Measurements from ENCODE around the gene RPS6KA5. TPM values are rescaled to one million over a fixed set of nuclear protein-coding genes. Genes with fewer than 3 reads are reported as not detected.
A peak's percentile ranks its signal among the peaks of the same experiment; 100 is the strongest.

The RPS6KA5 gene
- total RNA-seq, 3 donors from 2014 or later: 17.3 to 19.5 (median 19.4) TPM

- H3K36me3 Mint-ChIP-seq (ENCODE audit: insufficient read depth): no peaks in the 10 kb centered on the region
- H3K4me1 Mint-ChIP-seq (ENCODE audit: low read depth): peaks cover 11% of the 10 kb centered on the region
- peaks cover 2% of the 10 kb centered on the region for H3K27me3 Mint-ChIP-seq (ENCODE audit: low read depth)
- H3K9me3 Mint-ChIP-seq: no peaks in the 10 kb centered on the region
- ATAC-seq: no peak
- H3K4me3 Mint-ChIP-seq: no peak overlapping the region
- no peak for DNase-seq
These were observed 24.1 kb upstream of the RPS6KA5 start for GRCh38 chr14:91084516-91084915.

- DNase-seq: no peak
- no peak for ATAC-seq
- no peaks in the 10 kb centered on the region for H3K9me3 Mint-ChIP-seq
- H3K4me3 Mint-ChIP-seq: no peak overlapping the region
- H3K27me3 Mint-ChIP-seq (ENCODE audit: low read depth): peaks cover 2% of the 10 kb centered on the region
- H3K36me3 Mint-ChIP-seq (ENCODE audit: insufficient read depth): no peaks in the 10 kb centered on the region
- H3K4me1 Mint-ChIP-seq (ENCODE audit: low read depth): peaks cover 23% of the 10 kb centered on the region
These were observed 21.8 kb upstream of the RPS6KA5 start for GRCh38 chr14:91082282-91082681.

- DNase-seq: no peak
- Mint-ChIP-seq H3K4me3 (no peak overlapping the region), H3K36me3 (ENCODE audit: insufficient read depth) (no peaks in the 10 kb centered on the region), H3K4me1 (ENCODE audit: low read depth) (peaks cover 34% of the 10 kb centered on the region), H3K27me3 (ENCODE audit: low read depth) (no peaks in the 10 kb centered on the region), H3K9me3 (no peaks in the 10 kb centered on the region)
- no peak for ATAC-seq
These were observed 19.6 kb upstream of the RPS6KA5 start for GRCh38 chr14:91080071-91080470.

- peak overlapping the region; percentile 12 for H3K4me3 Mint-ChIP-seq
- ATAC-seq (peak; percentile 96), DNase-seq (peak; percentile 26)
- no peaks in the 10 kb centered on the region for H3K36me3 Mint-ChIP-seq (ENCODE audit: insufficient read depth)
- H3K9me3 Mint-ChIP-seq: no peaks in the 10 kb centered on the region
- peaks cover 36% of the 10 kb centered on the region for H3K4me1 Mint-ChIP-seq (ENCODE audit: low read depth)
- no peaks in the 10 kb centered on the region for H3K27me3 Mint-ChIP-seq (ENCODE audit: low read depth)
These were observed 17.8 kb upstream of the RPS6KA5 start for GRCh38 chr14:91078095-91078737.

GRCh38 chr14:91075553-91075952 lies 15.1 kb upstream of the RPS6KA5 start:
- peaks cover 36% of the 10 kb centered on the region for H3K4me1 Mint-ChIP-seq (ENCODE audit: low read depth)
- no peak overlapping the region for H3K4me3 Mint-ChIP-seq
- H3K36me3 Mint-ChIP-seq (ENCODE audit: insufficient read depth): peaks cover under 1% of the 10 kb centered on the region
- H3K9me3 Mint-ChIP-seq: no peaks in the 10 kb centered on the region
- no peak for ATAC-seq
- no peaks in the 10 kb centered on the region for H3K27me3 Mint-ChIP-seq (ENCODE audit: low read depth)
- no peak for DNase-seq

GRCh38 chr14:91070572-91070971 lies 10.1 kb upstream of the RPS6KA5 start:
- Mint-ChIP-seq H3K9me3 (no peaks in the 10 kb centered on the region), H3K4me3 (no peak overlapping the region), H3K4me1 (ENCODE audit: low read depth) (peaks cover 44% of the 10 kb centered on the region), H3K36me3 (ENCODE audit: insufficient read depth) (peaks cover 2% of the 10 kb centered on the region), H3K27me3 (ENCODE audit: low read depth) (no peaks in the 10 kb centered on the region)
- DNase-seq (no peak), ATAC-seq (no peak)

- Mint-ChIP-seq H3K9me3 (peaks cover 3% of the 10 kb centered on the region), H3K36me3 (ENCODE audit: insufficient read depth) (peaks cover 3% of the 10 kb centered on the region), H3K27me3 (ENCODE audit: low read depth) (no peaks in the 10 kb centered on the region), H3K4me1 (ENCODE audit: low read depth) (peaks cover 60% of the 10 kb centered on the region), H3K4me3 (no peak overlapping the region)
- DNase-seq: no peak
- peak in 1 of 2 donors; percentile 25 for ATAC-seq
These were observed 8.2 kb upstream of the RPS6KA5 start for GRCh38 chr14:91068642-91069041.

GRCh38 chr14:91067186-91067585 lies 6.7 kb upstream of the RPS6KA5 start:
- H3K27me3 Mint-ChIP-seq (ENCODE audit: low read depth): no peaks in the 10 kb centered on the region

GRCh38 chr14:91065266-91065665 lies 4.8 kb upstream of the RPS6KA5 start:
- no peak for ATAC-seq

More at GRCh38 chr14:91067186-91067585, 6.7 kb upstream of the RPS6KA5 start:
- peaks cover 3% of the 10 kb centered on the region for H3K36me3 Mint-ChIP-seq (ENCODE audit: insufficient read depth)
- ATAC-seq (peak; percentile 39 to 53), DNase-seq (peak; percentile 25)
- peaks cover 3% of the 10 kb centered on the region for H3K9me3 Mint-ChIP-seq
- H3K4me1 Mint-ChIP-seq (ENCODE audit: low read depth): peaks cover 71% of the 10 kb centered on the region
- H3K4me3 Mint-ChIP-seq: no peak overlapping the region

GRCh38 chr14:91063119-91063518 lies 2.7 kb upstream of the RPS6KA5 start:
- ATAC-seq (no peak), DNase-seq (no peak)
- Mint-ChIP-seq H3K27me3 (ENCODE audit: low read depth) (no peaks in the 10 kb centered on the region), H3K9me3 (peaks cover 3% of the 10 kb centered on the region), H3K4me1 (ENCODE audit: low read depth) (peaks cover 64% of the 10 kb centered on the region), H3K4me3 (no peak overlapping the region), H3K36me3 (ENCODE audit: insufficient read depth) (peaks cover 2% of the 10 kb centered on the region)

More at GRCh38 chr14:91065266-91065665, 4.8 kb upstream of the RPS6KA5 start:
- peaks cover 69% of the 10 kb centered on the region for H3K4me1 Mint-ChIP-seq (ENCODE audit: low read depth)
- H3K9me3 Mint-ChIP-seq: peaks cover 3% of the 10 kb centered on the region
- DNase-seq: no peak
- H3K27me3 Mint-ChIP-seq (ENCODE audit: low read depth): no peaks in the 10 kb centered on the region
- H3K36me3 Mint-ChIP-seq (ENCODE audit: insufficient read depth): peaks cover 1% of the 10 kb centered on the region
- no peak overlapping the region for H3K4me3 Mint-ChIP-seq

GRCh38 chr14:91062600-91062999 lies 2.2 kb upstream of the RPS6KA5 start:
- Mint-ChIP-seq H3K27me3 (ENCODE audit: low read depth) (no peaks in the 10 kb centered on the region), H3K4me3 (no peak overlapping the region), H3K4me1 (ENCODE audit: low read depth) (peaks cover 64% of the 10 kb centered on the region), H3K9me3 (peaks cover 3% of the 10 kb centered on the region), H3K36me3 (ENCODE audit: insufficient read depth) (peaks cover 6% of the 10 kb centered on the region)
- no peak for DNase-seq
- ATAC-seq: no peak

- Mint-ChIP-seq H3K36me3 (ENCODE audit: insufficient read depth) (peaks cover 8% of the 10 kb centered on the region), H3K9me3 (peaks cover 3% of the 10 kb centered on the region), H3K4me1 (ENCODE audit: low read depth) (peaks cover 55% of the 10 kb centered on the region), H3K27me3 (ENCODE audit: low read depth) (no peaks in the 10 kb centered on the region), H3K4me3 (no peak overlapping the region)
- DNase-seq (no peak), ATAC-seq (no peak)
These were observed 831 bp upstream of the RPS6KA5 start for GRCh38 chr14:91061056-91061887.

GRCh38 chr14:91059576-91060350 lies 678 bp downstream of the RPS6KA5 start:
- ATAC-seq (peak; percentile 21 to 24), DNase-seq (peak; percentile 50)
- Mint-ChIP-seq H3K9me3 (peaks cover 3% of the 10 kb centered on the region), H3K27me3 (ENCODE audit: low read depth) (no peaks in the 10 kb centered on the region), H3K36me3 (ENCODE audit: insufficient read depth) (peaks cover 11% of the 10 kb centered on the region), H3K4me3 (peak overlapping the region; percentile 88), H3K4me1 (ENCODE audit: low read depth) (peaks cover 57% of the 10 kb centered on the region)

- Mint-ChIP-seq H3K4me3 (peak overlapping the region; percentile 88), H3K4me1 (ENCODE audit: low read depth) (peaks cover 52% of the 10 kb centered on the region), H3K9me3 (no peaks in the 10 kb centered on the region), H3K27me3 (ENCODE audit: low read depth) (no peaks in the 10 kb centered on the region), H3K36me3 (ENCODE audit: insufficient read depth) (peaks cover 13% of the 10 kb centered on the region)
- ATAC-seq: no peak
- DNase-seq: no peak
These were observed 2.3 kb downstream of the RPS6KA5 start for GRCh38 chr14:91058042-91058581.
